CD4-positive, alpha-beta T cell (primary cell): ENCODE results near the gene RNF169. TPM values are rescaled to one million over a fixed set of nuclear protein-coding genes. Genes with fewer than 3 reads are reported as not detected.

ENCODE experiments used
- ATAC-seq: fragments of 200-7000 bp; cut with Tn5 transposase; one replicate; pipeline ENCODE4 v1.10.0; 2022; ENCODE audit warnings: mild to moderate bottlenecking; ENCODE audit not compliant: poor library complexity
- CTCF ChIA-PET: fragments of 350-600 bp; sonication (Branson Sonifier 250); formaldehyde crosslinking; loops from one replicate; lab custom pipeline; 2021; ENCODE audit warnings: antibody characterized with exemption, inconsistent platforms; lab: Charles Lee
- POLR2A ChIA-PET: fragments of 350-600 bp; sonication (Branson Sonifier 250); formaldehyde crosslinking; loops from one replicate; lab custom pipeline; 2021; ENCODE audit warnings: antibody characterized with exemption, inconsistent platforms; lab: Charles Lee
- DNase-seq, 14 experiments: peaks; one replicate each; pipeline ENCODE4 v3.0.0-alpha.2; 2013 to 2020; ENCODE audit warnings: mixed read lengths in 2 of 14
- H3K27ac ChIP-seq, 2 donors: one replicate each; pipeline versions ENCODE4 v1.5.1 to v1.7.0; 2013; ENCODE audit warnings: low read length in 2 of 2, low read depth in 1 of 2, mild to moderate bottlenecking in 1 of 2
- H3K27me3 ChIP-seq, 2 experiments: 1 replicate in 1 of 2; 2 replicates in 1 of 2; pipeline versions ENCODE4 v1.6.1 to v1.7.0; 2013; ENCODE audit warnings: low read length in 2 of 2, control low read depth in 1 of 2, mild to moderate bottlenecking in 1 of 2, moderate library complexity in 1 of 2; ENCODE audit not compliant: insufficient read depth in 2 of 2, control insufficient read depth in 1 of 2
- H3K36me3 ChIP-seq: one replicate; pipeline ENCODE4 v1.6.1; 2013; ENCODE audit warnings: low read length, control low read depth; ENCODE audit not compliant: insufficient read depth
- H3K4me1 ChIP-seq: one replicate; pipeline ENCODE4 v1.6.1; 2013; ENCODE audit warnings: low read length, control low read depth; ENCODE audit not compliant: insufficient read depth
- H3K4me3 ChIP-seq: one replicate; pipeline ENCODE4 v1.5.1; 2013; ENCODE audit warnings: mild to moderate bottlenecking, low read length, moderate library complexity
- H3K9me3 ChIP-seq, 2 experiments: 1 replicate in 1 of 2; 2 replicates in 1 of 2; pipeline versions ENCODE4 v1.6.1 to v1.7.0; 2013; ENCODE audit warnings: low read length in 2 of 2, mild to moderate bottlenecking in 2 of 2, control low read depth in 1 of 2, moderate library complexity in 1 of 2; ENCODE audit not compliant: control insufficient read depth in 1 of 2, insufficient read depth in 1 of 2
- H3K27ac Mint-ChIP-seq: one replicate; pipeline ENCODE4 v1.8.0; 2020; ENCODE audit warnings: mixed read lengths
- H3K27me3 Mint-ChIP-seq: one replicate; pipeline ENCODE4 v1.8.0; 2021; ENCODE audit warnings: mixed read lengths
- H3K36me3 Mint-ChIP-seq: one replicate; pipeline ENCODE4 v1.8.0; 2021; ENCODE audit warnings: low read depth, mixed read lengths
- H3K4me1 Mint-ChIP-seq: one replicate; pipeline ENCODE4 v1.8.0; 2021; ENCODE audit warnings: low read depth, mixed read lengths
- H3K4me3 Mint-ChIP-seq: one replicate; pipeline ENCODE4 v1.8.0; 2020; ENCODE audit warnings: mild to moderate bottlenecking, mixed read lengths
- H3K9me3 Mint-ChIP-seq: one replicate; pipeline ENCODE4 v1.8.0; 2020; ENCODE audit warnings: mixed read lengths
- intact Hi-C, 2 experiments: fragments of 100-400 bp; cut with DNase I in 1 of 2; cut with micrococcal nuclease in 1 of 2; formaldehyde crosslinking; loops; one replicate each; pipeline versions ENCODE4 v1.15.1 to v1.9.0; 2023 to 2025; cut with DNase I, micrococcal nuclease
- total RNA-seq, 174 experiments: library from RNA in 2 of 174; stranded (reverse) in 2 of 174; gene quantifications; one replicate each; pipeline ENCODE4 v1.2.3 and lab custom pipeline; 2021 to 2026
- TF ChIP-seq, protein P1 (sequence below): fragments of 200-600 bp; IDR thresholded peaks from one replicate; pipeline ENCODE4 v1.8.0; 2022; ENCODE audit warnings: antibody characterized with exemption, mild to moderate bottlenecking

Gene RNF169
- total RNA-seq, 2 experiments from 2014 or later: 15.2 to 15.5 TPM

DNA sequence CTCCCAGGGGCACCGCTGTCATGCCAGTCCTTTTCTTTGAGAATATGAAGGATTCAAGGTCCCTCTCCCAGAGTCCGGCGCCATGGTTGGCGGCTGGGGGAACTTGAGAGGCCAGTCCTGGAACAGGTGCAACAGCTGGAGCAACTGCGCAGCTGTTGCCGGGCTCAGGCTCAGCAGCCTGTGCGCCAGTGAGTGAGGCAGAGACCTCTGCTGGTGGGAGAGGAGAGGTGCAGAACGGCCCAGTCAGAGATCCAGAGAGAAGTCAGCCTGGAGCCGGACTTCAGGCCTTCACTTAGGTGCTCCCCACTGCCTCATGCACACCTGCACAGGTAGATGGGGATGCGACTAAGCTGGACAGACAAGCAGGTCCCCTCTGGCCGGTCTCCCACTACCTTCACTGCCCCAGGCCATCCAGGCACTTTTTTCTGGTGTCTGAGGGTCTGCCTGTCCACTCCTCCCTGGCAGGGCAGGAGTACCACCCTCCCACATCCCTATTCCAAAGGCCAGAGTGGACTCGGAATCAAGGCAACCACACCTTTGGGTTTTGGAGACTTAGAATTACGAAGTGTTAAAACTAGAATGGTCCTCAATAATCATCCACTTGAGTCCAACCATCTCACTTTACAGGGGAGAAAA lies 22.0 kb upstream of the RNF169 start:
- Histone ChIP-seq H3K27me3 (peaks cover 14 to 16% of the 10 kb centered on the region in 2 experiments), H3K9me3 (peaks cover 0 to 10% of the 10 kb centered on the region in 2 experiments), H3K4me1 (peaks cover 10% of the 10 kb centered on the region), H3K36me3 (no peaks in the 10 kb centered on the region), H3K27ac (no peak overlapping the region), H3K4me3 (no peak overlapping the region)
- Mint-ChIP-seq H3K27me3 (peaks cover 34% of the 10 kb centered on the region), H3K9me3 (no peaks in the 10 kb centered on the region), H3K4me1 (no peaks in the 10 kb centered on the region), H3K36me3 (no peaks in the 10 kb centered on the region), H3K4me3 (no peak overlapping the region), H3K27ac (no peak overlapping the region)
- ChIA-PET POLR2A (interaction anchor here (0.5 to 0.6 kb wide), 2 partner anchors 205 to 392 kb away, joined by 3 to 4 read pairs; no protein-coding TSS in a partner anchor), CTCF (interaction anchor here (0.6 to 2.9 kb wide), 5 partner anchors 12 to 25 kb away, joined by 3 to 14 read pairs (median 3); no protein-coding TSS in a partner anchor)
- DNase-seq: peak; percentile 21 to 77 (median 48)
- ATAC-seq: peak; percentile 99
- intact Hi-C loops: loop anchor here (2.0 to 5.0 kb wide), 2 partner anchors 24 to 274 kb away; no protein-coding TSS in a partner anchor
- TF ChIP-seq, protein P1, sequence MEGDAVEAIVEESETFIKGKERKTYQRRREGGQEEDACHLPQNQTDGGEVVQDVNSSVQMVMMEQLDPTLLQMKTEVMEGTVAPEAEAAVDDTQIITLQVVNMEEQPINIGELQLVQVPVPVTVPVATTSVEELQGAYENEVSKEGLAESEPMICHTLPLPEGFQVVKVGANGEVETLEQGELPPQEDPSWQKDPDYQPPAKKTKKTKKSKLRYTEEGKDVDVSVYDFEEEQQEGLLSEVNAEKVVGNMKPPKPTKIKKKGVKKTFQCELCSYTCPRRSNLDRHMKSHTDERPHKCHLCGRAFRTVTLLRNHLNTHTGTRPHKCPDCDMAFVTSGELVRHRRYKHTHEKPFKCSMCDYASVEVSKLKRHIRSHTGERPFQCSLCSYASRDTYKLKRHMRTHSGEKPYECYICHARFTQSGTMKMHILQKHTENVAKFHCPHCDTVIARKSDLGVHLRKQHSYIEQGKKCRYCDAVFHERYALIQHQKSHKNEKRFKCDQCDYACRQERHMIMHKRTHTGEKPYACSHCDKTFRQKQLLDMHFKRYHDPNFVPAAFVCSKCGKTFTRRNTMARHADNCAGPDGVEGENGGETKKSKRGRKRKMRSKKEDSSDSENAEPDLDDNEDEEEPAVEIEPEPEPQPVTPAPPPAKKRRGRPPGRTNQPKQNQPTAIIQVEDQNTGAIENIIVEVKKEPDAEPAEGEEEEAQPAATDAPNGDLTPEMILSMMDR: peak; percentile 83

DNA sequence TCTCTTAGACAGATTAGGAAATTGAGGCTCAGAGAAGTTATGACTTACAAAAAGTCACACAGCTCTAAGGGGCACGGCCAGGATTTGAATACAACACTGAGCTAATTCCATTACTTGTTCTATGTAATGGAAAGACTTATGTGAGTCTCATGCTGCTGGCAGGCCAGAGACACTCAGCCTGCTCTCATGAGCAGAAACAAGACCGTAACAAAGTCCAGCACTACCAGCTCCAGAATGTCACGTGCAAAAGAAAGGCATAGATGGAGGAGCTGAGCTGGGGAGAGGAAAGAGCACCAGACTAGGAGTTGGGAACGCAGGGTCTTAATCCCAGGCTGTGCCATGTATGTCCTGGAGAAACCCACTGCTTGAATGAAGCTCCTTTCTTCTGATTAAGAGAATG lies 19.3 kb upstream of the RNF169 start:
- Histone ChIP-seq H3K4me1 (peaks cover 10% of the 10 kb centered on the region), H3K27me3 (peaks cover 25 to 33% of the 10 kb centered on the region in 2 experiments), H3K4me3 (no peak overlapping the region), H3K27ac (no peak overlapping the region), H3K36me3 (no peaks in the 10 kb centered on the region), H3K9me3 (peaks cover 0 to 11% of the 10 kb centered on the region in 2 experiments)
- Mint-ChIP-seq H3K27ac (no peak overlapping the region), H3K9me3 (no peaks in the 10 kb centered on the region), H3K36me3 (no peaks in the 10 kb centered on the region), H3K4me1 (peaks cover 5% of the 10 kb centered on the region), H3K4me3 (no peak overlapping the region), H3K27me3 (peaks cover 55% of the 10 kb centered on the region)
- no peak for DNase-seq
- ChIA-PET POLR2A (no interaction called here), CTCF (interaction anchor here (1.5 kb wide), 1 partner anchor 10 kb away, joined by 5 read pairs; no protein-coding TSS in a partner anchor)
- intact Hi-C loops: loop anchor here in 1 of 2 experiments (5.0 kb wide), 1 partner anchor 277 kb away; no protein-coding TSS in a partner anchor
- no peak for ATAC-seq
- TF ChIP-seq, protein P1: no peak

DNA sequence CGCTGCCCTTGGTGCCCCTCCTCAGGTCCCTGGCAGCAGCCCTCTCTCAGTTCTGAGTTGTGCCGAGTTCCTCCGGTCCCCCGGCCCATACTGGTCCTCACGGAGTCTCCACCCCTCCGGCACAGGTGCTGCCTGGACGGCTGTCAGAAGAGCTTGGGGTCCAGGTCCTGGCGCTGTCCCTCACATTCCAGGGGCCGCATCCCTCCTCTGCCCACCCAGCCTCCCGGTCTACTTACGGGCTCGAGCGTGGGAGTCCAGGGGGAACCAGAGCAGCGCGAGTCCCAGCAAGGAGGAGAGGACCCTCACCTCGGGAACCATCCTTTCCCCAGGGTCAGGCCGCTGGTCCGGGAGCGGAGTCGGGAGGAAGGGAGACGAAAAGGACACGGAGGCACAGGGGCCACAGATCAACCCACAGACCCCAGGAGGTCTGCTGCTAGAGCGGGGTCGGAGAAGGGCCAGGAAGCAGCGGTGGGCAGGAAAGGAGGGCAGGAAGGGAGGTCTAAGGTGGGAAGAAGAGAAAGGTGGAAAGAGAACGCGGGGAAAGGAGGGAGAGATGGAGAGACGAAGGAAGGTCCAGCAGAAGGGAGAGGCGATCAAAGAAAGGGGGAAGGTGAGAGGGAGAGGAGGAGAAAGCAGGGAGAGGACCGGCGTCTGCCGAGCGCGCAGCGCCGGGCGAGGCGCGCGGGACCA lies 17.9 kb upstream of the RNF169 start:
- no peaks in the 10 kb centered on the region for H3K36me3 Mint-ChIP-seq
- peaks cover 0 to 11% of the 10 kb centered on the region in 2 experiments for H3K9me3 ChIP-seq

More for the DNA sequence above, 17.9 kb upstream of the RNF169 start:
- Mint-ChIP-seq H3K9me3 (no peaks in the 10 kb centered on the region), H3K4me1 (peaks cover 5% of the 10 kb centered on the region), H3K27me3 (peaks cover 67% of the 10 kb centered on the region), H3K27ac (no peak overlapping the region), H3K4me3 (no peak overlapping the region)
- ATAC-seq: no peak
- Histone ChIP-seq H3K27me3 (peaks cover 28 to 39% of the 10 kb centered on the region in 2 experiments), H3K27ac (no peak overlapping the region), H3K36me3 (no peaks in the 10 kb centered on the region), H3K4me3 (no peak overlapping the region), H3K4me1 (peaks cover 10% of the 10 kb centered on the region)
- ChIA-PET CTCF (no interaction called here), POLR2A (no interaction called here)
- TF ChIP-seq, protein P1: no peak
- intact Hi-C loops: no loop called here
- DNase-seq: no peak
